SK-N-MC (cell line): ENCODE data around the gene SCYL1.

Experiments used
- EZH2 ChIP-seq: fragments of 200-600 bp; sonication (generic); IDR thresholded peaks from one replicate; pipeline ENCODE4 v1.6.1; 2017; ENCODE audit warnings: antibody characterized with exemption
- FOXP2 ChIP-seq: optimal IDR thresholded peaks from 2 replicates; pipeline ENCODE3; 2011; ENCODE audit warnings: mild to moderate bottlenecking, moderate library complexity; ENCODE audit not compliant: insufficient read depth; ENCODE audit errors: extremely low read length, control extremely low read depth
- POLR2AphosphoS5 ChIP-seq: IDR thresholded peaks from 2 replicates; pipeline ENCODE4 v1.6.1; 2012; ENCODE audit warnings: mild to moderate bottlenecking, low read depth, low read length, borderline replicate concordance

- TF ChIP-seq FOXP2 (no peak), EZH2 (no peak), POLR2AphosphoS5 (no peak)
These were observed 21.5 kb downstream of the SCYL1 start for GRCh38 chr11:65546217-65546958.
